Measurements from ENCODE around the gene KRTAP17-1. TPM values are rescaled to one million over a fixed set of nuclear protein-coding genes. Genes with fewer than 3 reads are reported as not detected.
"Not testable (repeated sequence)": the region's sequence is repeated elsewhere in the genome, so short reads cannot be mapped to it uniquely, and the experiment has no call there.

KRTAP17-1 gene
- total and polyA plus RNA-seq, 3 donors from 2014 or later, result not detected

DNA sequence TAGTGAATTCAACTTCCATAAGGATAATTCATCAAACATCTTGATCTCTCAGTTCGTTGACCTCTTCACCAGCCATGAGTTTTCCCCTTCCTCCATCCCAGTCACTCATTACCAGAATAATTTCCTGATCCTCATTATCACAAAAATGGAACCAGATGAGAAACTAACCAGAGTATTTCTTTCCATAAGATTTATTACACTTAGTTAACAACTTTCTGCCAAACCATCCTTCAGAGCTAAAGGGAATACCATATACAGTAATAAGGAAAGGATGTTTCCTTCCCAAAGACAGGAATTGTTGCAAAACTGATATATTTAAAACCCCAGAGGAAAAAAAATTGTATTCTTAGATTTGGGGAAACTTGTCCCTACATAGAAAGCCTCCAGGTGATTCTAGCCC is 21.5 kb downstream of the KRTAP17-1 start:
- H3K9me3 ChIP-seq, result no peaks in the 10 kb centered on the region
- H3K36me3 ChIP-seq (ENCODE audit: low read depth, missing control alignments), result no peaks in the 10 kb centered on the region
- no peaks in the 10 kb centered on the region for H3K27me3 ChIP-seq
- no peaks in the 10 kb centered on the region for H3K4me1 ChIP-seq
- no peak for DNase-seq
- TF ChIP-seq, protein P1, sequence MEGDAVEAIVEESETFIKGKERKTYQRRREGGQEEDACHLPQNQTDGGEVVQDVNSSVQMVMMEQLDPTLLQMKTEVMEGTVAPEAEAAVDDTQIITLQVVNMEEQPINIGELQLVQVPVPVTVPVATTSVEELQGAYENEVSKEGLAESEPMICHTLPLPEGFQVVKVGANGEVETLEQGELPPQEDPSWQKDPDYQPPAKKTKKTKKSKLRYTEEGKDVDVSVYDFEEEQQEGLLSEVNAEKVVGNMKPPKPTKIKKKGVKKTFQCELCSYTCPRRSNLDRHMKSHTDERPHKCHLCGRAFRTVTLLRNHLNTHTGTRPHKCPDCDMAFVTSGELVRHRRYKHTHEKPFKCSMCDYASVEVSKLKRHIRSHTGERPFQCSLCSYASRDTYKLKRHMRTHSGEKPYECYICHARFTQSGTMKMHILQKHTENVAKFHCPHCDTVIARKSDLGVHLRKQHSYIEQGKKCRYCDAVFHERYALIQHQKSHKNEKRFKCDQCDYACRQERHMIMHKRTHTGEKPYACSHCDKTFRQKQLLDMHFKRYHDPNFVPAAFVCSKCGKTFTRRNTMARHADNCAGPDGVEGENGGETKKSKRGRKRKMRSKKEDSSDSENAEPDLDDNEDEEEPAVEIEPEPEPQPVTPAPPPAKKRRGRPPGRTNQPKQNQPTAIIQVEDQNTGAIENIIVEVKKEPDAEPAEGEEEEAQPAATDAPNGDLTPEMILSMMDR (IDR thresholded peaks at IDR 0.05), result no peak
- no peak for TF ChIP-seq POLR2A (IDR thresholded peaks at IDR 0.05)
- intact Hi-C loops (cut with DNase I; ENCODE audit: low total_unique reads), result no loop called here
- H3K27ac ChIP-seq, result no peak overlapping the region
- 83 to 86% methylated on average over 1 of the region's 1 CpG for WGBS, 2 donors
- no peak overlapping the region for H3K4me3 ChIP-seq

DNA sequence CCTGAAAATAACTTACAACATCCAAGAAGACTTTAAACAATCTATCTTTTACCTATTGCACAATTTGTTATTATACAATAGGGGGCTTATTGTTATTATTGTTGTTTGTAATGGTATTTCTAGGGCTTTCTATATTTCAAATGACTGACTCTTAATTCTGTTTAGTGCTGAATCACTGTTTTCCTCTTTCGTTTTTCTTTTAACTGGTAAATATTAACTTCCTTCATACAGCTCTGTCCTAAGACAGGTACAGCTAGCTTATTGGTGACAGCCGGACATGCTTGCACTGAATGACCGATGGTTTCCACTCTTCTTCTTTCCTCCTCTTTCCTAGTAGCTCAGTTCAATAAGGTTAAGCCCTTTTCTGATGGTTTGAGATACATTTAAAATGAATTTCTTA is 28.5 kb downstream of the KRTAP17-1 start:
- intact Hi-C loops (cut with DNase I; ENCODE audit: low total_unique reads), result no loop called here
- Histone ChIP-seq H3K27me3 (no peaks in the 10 kb centered on the region), H3K9me3 (no peaks in the 10 kb centered on the region), H3K4me3 (no peak overlapping the region), H3K36me3 (ENCODE audit: low read depth, missing control alignments) (no peaks in the 10 kb centered on the region), H3K4me1 (no peaks in the 10 kb centered on the region), H3K27ac (no peak overlapping the region)
- TF ChIP-seq POLR2A (IDR thresholded peaks at IDR 0.05), result no peak
- TF ChIP-seq, protein P1 (IDR thresholded peaks at IDR 0.05), result no peak
- 82 to 91% methylated on average over 3 of the region's 3 CpGs for WGBS, 2 donors
- no peak for DNase-seq

DNA sequence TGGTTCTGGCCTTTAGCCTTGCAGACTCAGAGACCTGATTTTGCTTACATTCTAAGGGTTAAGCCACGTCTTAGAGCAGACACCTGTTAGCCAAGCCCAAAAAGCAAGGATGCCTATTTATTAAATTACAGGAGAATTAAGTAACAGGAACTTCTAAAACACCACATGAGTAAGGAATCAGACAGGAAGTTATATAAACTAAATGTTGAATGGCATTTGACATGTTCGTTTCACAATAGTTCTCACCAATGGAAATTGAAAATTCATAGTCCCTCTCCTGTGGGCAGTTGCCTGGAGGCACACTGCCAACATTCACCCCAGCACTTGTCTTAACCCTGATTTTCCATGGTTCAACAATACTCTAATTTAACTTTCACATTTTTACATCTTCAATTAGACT is 31.0 kb downstream of the KRTAP17-1 start:
- Histone ChIP-seq H3K36me3 (ENCODE audit: low read depth, missing control alignments) (no peaks in the 10 kb centered on the region), H3K27me3 (no peaks in the 10 kb centered on the region), H3K9me3 (no peaks in the 10 kb centered on the region), H3K4me1 (no peaks in the 10 kb centered on the region), H3K4me3 (no peak overlapping the region), H3K27ac (no peak overlapping the region)
- DNase-seq, result no peak
- 61 to 62% methylated on average over 2 of the region's 2 CpGs for WGBS, 2 donors
- intact Hi-C loops (cut with DNase I; ENCODE audit: low total_unique reads), result no loop called here
- TF ChIP-seq, protein P1 (IDR thresholded peaks at IDR 0.05), result no peak
- TF ChIP-seq POLR2A (IDR thresholded peaks at IDR 0.05), result no peak

DNA sequence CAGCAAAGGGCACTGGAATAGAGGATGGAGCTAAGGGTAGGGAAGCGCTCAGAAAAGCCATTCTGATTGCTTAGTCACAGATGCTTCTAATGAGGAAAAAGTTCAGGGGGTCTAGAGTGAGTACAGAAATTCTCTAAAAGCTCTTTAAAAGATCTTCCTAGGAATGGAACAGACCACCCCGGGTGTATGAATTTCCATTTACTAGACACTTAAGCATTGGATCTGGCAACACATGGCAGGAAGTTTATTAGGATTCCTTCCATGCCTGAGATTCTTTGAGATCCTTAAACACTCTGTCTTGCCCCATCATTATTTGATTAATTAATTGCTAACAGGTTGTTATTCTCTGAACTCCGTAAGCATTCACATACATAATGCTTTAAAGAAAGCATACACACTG is 31.5 kb downstream of the KRTAP17-1 start:
- Histone ChIP-seq H3K9me3 (no peaks in the 10 kb centered on the region), H3K27ac (no peak overlapping the region), H3K4me1 (no peaks in the 10 kb centered on the region), H3K36me3 (ENCODE audit: low read depth, missing control alignments) (no peaks in the 10 kb centered on the region), H3K4me3 (no peak overlapping the region), H3K27me3 (no peaks in the 10 kb centered on the region)
- TF ChIP-seq, protein P1 (IDR thresholded peaks at IDR 0.05), result no peak
- no peak for TF ChIP-seq POLR2A (IDR thresholded peaks at IDR 0.05)
- no peak for DNase-seq
- WGBS, 2 donors, result 53 to 57% methylated on average over 3 of the region's 3 CpGs
- intact Hi-C loops (cut with DNase I; ENCODE audit: low total_unique reads), result no loop called here

DNA sequence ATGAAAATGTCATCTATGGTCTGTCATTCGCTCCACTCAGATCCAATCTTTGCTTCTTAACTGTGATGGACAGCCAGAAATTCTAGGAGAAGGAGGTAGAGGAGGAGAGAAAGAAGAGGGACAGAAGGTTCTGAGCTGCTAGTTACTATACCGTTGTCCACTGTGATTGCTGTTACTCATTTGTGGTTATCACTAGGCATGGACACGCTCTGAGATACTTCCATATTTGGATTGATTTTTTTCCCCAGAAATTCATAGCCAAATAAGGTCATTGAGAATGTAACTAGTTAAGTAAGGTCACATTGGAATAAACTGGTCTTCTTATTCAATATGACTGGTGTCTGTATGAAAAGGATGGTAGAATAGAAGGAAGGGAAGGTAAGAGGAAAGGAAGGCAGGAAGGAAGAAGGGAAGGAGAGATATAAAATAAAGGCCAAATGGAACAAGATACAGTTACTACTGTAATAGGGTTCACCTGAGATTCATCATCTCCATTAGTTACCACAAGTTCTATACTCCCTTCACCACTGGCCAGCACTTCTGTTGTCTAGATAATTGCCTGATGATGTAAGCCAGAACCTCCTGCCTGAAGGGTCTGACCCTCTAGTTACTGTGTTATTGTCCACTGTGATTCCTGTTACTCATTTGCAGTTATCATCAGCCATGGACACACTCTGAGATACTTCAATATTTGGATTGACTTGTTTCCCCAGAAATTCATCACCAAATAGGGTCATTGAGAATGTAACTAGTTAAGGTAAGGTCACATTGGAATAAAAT is 37.1 kb downstream of the KRTAP17-1 start:
- TF ChIP-seq POLR2A (IDR thresholded peaks at IDR 0.05), result no peak
- TF ChIP-seq, protein P1 (IDR thresholded peaks at IDR 0.05), result no peak
- Histone ChIP-seq H3K9me3 (no peaks in the 10 kb centered on the region), H3K4me1 (no peaks in the 10 kb centered on the region), H3K36me3 (ENCODE audit: low read depth, missing control alignments) (no peaks in the 10 kb centered on the region), H3K4me3 (no peak overlapping the region), H3K27me3 (no peaks in the 10 kb centered on the region), H3K27ac (no peak overlapping the region)
- intact Hi-C loops (cut with DNase I; ENCODE audit: low total_unique reads), result no loop called here
- DNase-seq, result no peak
- 78 to 92% methylated on average over 3 of the region's 3 CpGs for WGBS, 2 donors

DNA sequence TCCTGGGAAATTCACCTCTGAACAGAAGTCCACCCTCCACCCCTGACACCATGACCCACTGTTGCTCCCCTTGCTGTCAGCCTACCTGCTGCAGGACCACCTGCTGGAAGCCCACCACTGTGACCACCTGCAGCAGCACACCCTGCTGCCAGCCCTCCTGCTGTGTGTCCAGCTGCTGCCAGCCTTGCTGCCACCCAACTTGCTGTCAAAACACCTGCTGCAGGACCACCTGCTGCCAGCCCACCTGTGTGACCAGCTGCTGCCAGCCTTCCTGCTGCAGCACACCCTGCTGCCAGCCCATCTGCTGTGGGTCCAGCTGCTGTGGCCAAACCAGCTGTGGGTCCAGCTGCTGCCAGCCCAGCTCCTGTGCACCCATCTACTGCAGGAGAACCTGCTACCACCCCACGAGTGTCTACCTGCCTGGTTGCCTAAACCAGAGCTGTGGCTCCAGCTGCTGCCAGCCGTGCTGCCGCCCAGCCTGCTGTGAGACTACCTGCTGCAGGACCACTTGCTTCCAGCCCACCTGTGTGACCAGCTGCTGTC is 39.8 kb downstream of the KRTAP17-1 start, which contains the start of gene KRTAP9-7:
Gene KRTAP9-7, plus strand, starts transcription at position 51 of the 543 bp plus-strand sequence. Its CDS starts 0 bp downstream, at position 51.
- intact Hi-C loops (cut with DNase I; ENCODE audit: low total_unique reads); H3K4me1 ChIP-seq: not testable (repeated sequence)
- 80 to 100% methylated on average over 2 to 3 of the region's 3 CpGs for WGBS, 2 donors

More for the DNA sequence above, 39.8 kb downstream of the KRTAP17-1 start, which contains the start of gene KRTAP9-7:
- H3K4me3 ChIP-seq; H3K27ac ChIP-seq; H3K36me3 ChIP-seq (ENCODE audit: low read depth, missing control alignments); H3K9me3 ChIP-seq; H3K27me3 ChIP-seq; DNase-seq: not testable (repeated sequence)
